GM21825 (cell line): ENCODE measurements around the gene AGPAT4.
"Not testable (repeated sequence)": the region's sequence is repeated elsewhere in the genome, so short reads cannot be mapped to it uniquely, and the experiment has no call there.

Experiments
- ATAC-seq: cut with Tn5 transposase; IDR thresholded peaks from one replicate; pipeline ENCODE4 v1.9.1; 2021; ENCODE audit warnings: mild to moderate bottlenecking, moderate library complexity; ENCODE audit not compliant: unreplicated experiment

The AGPAT4 gene

GRCh38 chr6:161230339-161230738 is 43.5 kb downstream of the AGPAT4 start:
- no peak for ATAC-seq

GRCh38 chr6:161228921-161229591 is 44.8 kb downstream of the AGPAT4 start:
- ATAC-seq, result peak; percentile 60

GRCh38 chr6:161228096-161228495 is 45.8 kb downstream of the AGPAT4 start:
- no peak for ATAC-seq

GRCh38 chr6:161227004-161227960 is 46.6 kb downstream of the AGPAT4 start:
- no peak for ATAC-seq

GRCh38 chr6:161226009-161226964 is 47.6 kb downstream of the AGPAT4 start:
- peak; percentile 46 for ATAC-seq

- no peak for ATAC-seq
These were observed 48.2 kb downstream of the AGPAT4 start for GRCh38 chr6:161225681-161226008.

- ATAC-seq, result not testable (repeated sequence)
These were observed 48.7 kb downstream of the AGPAT4 start for GRCh38 chr6:161224951-161225680.

GRCh38 chr6:161223646-161224045 is 50.2 kb downstream of the AGPAT4 start:
- no peak for ATAC-seq

- ATAC-seq, result no peak
These were observed 51.1 kb downstream of the AGPAT4 start for GRCh38 chr6:161222706-161223234.

GRCh38 chr6:161220346-161220745 is 53.5 kb downstream of the AGPAT4 start:
- no peak for ATAC-seq

GRCh38 chr6:161219680-161220079 is 54.2 kb downstream of the AGPAT4 start:
- no peak for ATAC-seq

- no peak for ATAC-seq
These were observed 55.6 kb downstream of the AGPAT4 start for GRCh38 chr6:161218222-161218621.

- no peak for ATAC-seq
These were observed 56.2 kb downstream of the AGPAT4 start for GRCh38 chr6:161217628-161218027.

- ATAC-seq, result no peak
These were observed 57.1 kb downstream of the AGPAT4 start for GRCh38 chr6:161216616-161217205.

- ATAC-seq, result no peak
These were observed 57.8 kb downstream of the AGPAT4 start for GRCh38 chr6:161215876-161216615.

GRCh38 chr6:161215193-161215592 is 58.7 kb downstream of the AGPAT4 start:
- no peak for ATAC-seq

- no peak for ATAC-seq
These were observed 59.1 kb downstream of the AGPAT4 start for GRCh38 chr6:161214722-161215121.

- ATAC-seq, result no peak
These were observed 61.0 kb downstream of the AGPAT4 start for GRCh38 chr6:161212902-161213301.
